Brain pericyte (primary cell): ENCODE measurements around the gene NAXD.
"Not testable (repeated sequence)": the region's sequence is repeated elsewhere in the genome, so short reads cannot be mapped to it uniquely, and the experiment has no call there.

Experiments
- DNase-seq: peaks from one replicate; pipeline ENCODE4 v3.0.0-alpha.2; 2012; ENCODE audit warnings: low read depth, low spot score

NAXD gene

GRCh38 chr13:110643768-110644421, 28.6 kb downstream of the NAXD start:
- DNase-seq, result no peak

- DNase-seq, result no peak
Measured at GRCh38 chr13:110644892-110645521, 29.7 kb downstream of the NAXD start.

- no peak for DNase-seq
Measured at GRCh38 chr13:110645750-110646149, 30.4 kb downstream of the NAXD start.

DNA sequence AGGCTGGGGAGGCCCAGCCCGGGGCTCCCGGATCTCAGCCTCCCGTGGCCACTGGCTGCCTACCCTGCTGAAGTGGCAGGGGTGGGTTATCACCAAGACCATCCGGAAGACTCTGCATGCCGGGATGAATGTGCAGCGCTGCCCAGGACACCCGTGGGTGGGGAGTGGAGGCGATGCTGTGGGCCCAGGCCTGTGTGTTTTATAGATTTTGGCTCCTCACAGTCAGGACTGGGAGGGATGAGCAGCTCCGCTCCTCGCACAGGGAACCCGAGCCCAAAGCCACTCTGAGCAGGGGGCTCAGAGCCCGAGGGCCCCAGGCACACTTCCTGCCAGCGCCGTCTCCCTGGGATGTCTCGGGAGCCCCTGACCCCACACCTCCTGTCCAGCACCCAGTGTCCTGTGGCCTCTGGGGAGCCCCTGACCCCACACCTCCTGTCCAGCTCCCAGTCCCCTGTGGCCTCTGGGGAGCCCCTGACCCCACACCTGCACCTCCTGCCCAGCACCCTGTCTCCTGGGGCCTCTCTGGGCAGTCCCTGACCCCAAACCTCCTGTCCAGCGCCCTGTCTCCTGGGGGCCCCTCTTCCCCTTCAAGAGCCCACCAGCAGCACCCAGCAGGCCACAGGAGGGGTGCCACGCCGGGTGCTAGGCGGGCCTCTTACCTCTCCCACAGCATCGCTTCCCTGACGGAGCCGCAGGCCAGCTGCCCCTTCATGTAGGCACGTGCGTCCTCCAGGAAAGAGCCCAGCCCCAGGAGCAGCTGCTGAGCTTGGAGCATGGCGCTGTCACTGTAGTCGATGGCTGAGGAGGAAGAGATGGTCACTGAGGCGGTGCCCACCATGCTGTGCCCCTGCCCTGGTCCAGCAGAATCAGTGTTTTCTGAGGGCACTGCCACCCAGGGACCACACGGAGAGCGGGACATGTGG, 31.4 kb downstream of the NAXD start:
- DNase-seq, result no peak

DNA sequence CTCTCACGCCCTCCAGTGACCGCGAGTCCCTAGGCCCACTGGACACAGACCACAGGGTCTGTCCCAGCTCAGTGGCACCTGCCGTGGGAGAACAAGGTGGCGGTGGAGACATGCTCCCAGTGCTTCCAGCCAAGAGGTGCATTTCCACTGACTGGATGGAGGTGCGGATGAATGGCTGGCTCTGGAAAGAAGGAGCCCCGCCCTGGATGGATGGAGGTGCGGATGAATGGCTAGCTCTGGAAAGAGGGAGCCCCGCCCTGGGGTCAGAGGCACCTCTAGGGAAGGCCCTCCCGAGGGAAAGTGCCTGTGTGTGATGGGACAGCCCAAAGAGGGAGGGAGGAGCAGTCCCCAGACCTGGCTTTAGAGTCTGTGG, 32.0 kb downstream of the NAXD start:
- no peak for DNase-seq

DNA sequence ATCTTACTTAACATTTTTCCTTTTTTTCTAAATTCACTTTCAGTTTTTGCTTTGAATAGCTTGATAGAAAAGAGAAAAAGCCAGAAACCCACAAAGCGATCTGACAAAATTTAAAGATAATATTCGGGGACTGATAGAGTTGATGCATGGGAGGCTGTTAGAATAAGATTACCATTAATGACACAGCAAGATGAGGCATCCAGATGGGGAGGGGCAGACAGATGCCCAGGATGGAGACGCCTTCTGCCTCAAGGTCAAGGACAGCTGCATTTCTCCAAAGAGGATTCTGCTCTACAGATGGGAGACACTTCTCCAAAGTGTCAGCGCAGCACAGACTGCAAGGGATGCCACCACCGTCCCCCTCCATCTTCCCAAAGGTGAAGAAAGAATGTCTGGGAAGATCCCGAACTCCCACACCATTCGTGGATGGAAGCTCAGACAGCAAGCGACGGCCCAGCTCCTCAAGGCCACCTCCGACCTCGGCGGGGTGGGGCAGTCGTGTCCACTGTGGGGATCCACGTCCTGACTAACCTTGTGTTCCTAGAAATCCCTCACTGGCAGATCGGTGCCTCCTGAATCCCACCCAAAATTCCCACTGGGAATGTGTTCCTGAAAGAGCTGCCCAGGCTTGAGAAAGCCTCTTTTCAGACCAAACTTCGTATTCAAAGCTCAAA, 32.9 kb downstream of the NAXD start:
- DNase-seq, result no peak

DNA sequence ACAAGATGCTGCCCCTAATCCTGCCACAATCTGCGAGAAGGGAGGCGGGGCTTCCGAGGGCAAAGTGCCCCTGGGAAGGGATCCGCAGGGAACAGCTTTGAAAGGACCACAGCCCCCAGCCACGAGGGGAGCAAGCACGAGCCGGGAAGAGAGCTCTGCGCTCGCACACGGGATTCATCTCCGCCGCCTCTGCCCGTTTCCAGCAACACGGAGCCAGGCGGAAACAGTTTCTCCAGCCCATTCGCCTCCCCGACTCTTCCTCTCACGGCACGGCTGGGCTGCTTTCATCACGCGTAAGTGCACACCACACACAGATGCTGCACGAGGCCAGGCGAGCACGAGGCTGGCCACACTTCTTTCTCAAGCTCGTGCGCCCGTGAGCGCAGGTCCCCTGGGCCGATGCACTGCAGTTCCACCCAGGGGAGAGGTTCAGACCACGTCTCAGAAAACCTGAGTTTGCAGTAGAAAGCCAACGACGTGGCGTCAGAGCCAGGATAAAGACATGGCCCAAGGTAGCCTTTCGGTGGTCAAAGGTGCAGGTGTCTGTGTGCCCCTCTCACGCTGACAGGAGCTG, 33.6 kb downstream of the NAXD start:
- DNase-seq, result no peak

DNA sequence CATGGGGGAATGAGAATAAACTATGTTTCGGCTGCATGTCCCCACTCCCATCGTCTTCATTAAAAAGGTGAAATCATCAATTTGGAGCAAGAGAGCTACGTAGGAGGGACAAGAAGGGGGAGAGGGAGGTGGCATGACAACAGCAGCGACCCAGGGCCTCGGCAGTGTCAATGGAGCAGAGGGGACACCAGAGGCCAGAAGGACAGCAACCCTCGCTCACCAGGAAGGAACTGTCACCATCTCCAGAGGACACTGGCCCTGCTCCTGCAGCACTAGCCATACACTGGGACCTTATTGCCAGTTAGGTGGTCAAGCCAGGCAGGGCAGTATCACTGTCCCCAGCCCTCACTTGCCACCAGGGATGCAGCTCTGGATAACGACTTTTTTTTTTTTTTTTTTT, 34.2 kb downstream of the NAXD start:
- no peak for DNase-seq

- DNase-seq, result no peak
Measured at GRCh38 chr13:110650436-110650835, 35.1 kb downstream of the NAXD start.

DNA sequence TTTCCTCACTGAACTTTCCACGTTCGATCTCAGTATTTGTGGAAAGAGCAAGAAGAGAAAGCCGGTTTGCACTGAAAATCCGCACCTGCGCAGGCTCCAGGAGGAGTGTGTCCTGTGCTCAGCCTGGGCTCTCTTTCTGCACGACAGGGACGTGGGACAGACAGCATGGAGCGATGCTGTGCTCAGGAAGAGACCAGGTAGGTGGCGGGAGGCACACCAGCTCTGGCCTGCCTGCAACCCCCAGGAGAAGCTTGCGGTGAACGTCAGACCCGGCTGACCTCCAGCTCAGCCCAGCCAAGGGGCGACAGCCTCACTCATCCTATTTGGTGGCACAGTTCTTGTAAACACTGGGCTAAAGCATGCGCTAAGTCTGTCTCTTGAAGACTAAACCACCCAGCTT, 35.9 kb downstream of the NAXD start:
- DNase-seq, result no peak

- no peak for DNase-seq
Measured at GRCh38 chr13:110651726-110652230, 36.4 kb downstream of the NAXD start.

DNA sequence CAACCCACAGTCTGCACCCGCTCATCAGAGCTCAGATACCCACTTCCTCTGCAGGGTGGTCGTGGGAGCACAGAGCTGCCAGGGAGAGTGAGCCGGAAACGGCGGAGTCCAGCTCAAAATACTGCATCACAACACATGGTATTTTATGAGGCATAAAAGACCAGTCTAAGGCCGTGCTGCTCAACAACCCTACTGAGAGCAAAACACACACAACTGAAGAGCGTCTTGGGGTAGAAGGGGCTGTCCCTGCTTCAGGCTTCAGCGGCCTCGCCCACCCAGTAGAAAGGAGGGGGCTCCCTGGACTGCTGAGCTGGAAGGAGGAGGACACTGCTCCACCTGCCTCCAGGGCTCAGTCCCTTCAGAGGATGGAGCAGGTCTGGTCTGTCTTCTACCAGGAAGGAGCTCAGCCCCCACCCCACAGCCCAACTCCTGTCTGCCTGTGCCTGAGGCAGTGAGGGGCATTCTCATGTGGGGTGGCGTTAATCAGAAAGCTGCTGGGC, 36.9 kb downstream of the NAXD start:
- DNase-seq, result no peak

DNA sequence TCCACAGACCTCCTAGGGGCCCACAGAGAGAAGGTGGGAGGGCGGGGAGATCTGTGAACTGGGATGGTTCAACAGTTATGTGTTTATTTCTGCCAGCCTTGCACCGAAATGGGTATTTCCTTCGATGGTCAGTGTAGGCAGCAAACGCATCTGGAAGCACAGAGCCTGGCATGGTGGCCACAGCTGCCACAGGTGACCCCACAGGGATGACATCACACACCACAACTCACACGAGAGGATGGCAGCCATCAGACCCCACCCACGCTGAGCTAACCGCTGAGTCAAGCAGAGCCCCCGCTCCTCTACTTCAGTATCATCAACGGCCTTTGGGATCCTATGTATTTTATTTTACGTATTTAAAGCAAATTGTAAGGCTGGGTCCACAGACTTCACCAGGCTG, 37.4 kb downstream of the NAXD start:
- no peak for DNase-seq

- no peak for DNase-seq
Measured at GRCh38 chr13:110653271-110653670, 37.9 kb downstream of the NAXD start.

GRCh38 chr13:110653851-110654250, 38.5 kb downstream of the NAXD start:
- no peak for DNase-seq

GRCh38 chr13:110657196-110657595, 41.9 kb downstream of the NAXD start:
- DNase-seq, result no peak

DNA sequence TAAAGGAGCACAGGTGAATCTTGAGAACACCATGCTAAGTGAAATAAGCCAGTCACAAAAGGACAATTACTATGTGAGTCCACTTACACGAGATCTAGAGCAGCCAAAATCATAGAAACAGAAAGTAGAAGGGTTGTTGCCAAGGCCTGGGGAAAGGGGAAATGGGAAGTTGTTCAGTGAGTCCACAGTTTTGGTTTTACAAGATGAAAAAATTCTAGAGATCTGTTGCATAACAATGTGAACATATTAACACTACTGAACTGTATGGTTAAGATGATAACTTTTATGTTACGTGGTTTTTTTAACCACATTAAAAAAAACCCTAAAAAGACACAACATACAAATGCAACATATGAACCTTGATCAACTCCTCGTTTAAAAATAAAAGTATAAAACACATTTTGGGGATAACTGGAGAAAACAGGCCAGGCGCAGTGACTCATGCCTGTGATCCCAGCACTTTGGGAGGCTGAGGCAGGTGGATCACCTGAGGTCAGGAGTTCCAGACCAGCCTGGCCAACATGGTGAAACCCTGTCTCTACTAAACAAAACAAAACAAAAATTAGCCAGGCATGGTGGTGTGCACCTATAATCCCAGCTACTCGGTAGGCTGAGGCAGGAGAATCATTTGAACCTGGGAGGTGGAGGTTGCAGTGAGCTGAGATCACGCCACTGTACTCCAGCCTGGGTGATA, 43.0 kb downstream of the NAXD start:
- DNase-seq, result not testable (repeated sequence)

DNA sequence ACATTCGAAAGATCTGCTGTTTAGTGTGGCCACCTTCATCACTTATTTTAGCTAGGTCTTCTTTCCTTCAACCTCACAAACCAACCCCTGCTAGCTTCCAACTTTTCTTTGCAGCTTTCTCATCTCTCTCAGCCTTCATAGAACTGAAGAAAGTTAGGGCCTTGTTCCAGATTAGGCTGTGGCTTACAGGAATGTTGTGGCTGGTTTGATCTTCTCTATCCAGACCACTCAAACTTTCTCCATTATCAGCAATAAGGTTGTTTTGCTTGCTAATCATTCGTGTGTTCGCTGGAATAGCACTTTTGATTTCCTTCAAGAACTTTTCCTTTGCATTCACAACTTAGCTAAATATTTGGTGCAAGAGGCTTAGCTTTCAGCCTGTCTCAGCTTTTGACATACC, 45.9 kb downstream of the NAXD start:
- no peak for DNase-seq

DNA sequence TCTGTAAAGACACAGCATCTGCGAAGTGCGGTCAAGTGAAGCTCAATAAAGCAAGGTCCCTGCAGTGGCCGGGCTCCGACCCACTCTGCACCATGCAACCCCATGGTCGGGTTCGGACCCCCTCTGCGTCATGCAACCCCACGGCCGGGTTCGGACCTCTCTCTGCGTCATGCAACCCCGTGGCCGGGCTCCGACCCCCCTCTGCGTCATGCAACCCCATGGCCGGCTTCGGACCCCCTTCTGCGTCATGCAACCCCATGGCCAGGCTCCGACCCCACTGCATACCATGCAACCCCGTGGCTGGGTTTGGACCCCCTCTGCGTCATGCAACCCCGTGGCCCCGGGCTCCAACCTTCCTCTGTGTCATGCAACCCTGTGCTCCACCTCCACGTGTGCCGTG, 46.7 kb downstream of the NAXD start:
- no peak for DNase-seq

DNA sequence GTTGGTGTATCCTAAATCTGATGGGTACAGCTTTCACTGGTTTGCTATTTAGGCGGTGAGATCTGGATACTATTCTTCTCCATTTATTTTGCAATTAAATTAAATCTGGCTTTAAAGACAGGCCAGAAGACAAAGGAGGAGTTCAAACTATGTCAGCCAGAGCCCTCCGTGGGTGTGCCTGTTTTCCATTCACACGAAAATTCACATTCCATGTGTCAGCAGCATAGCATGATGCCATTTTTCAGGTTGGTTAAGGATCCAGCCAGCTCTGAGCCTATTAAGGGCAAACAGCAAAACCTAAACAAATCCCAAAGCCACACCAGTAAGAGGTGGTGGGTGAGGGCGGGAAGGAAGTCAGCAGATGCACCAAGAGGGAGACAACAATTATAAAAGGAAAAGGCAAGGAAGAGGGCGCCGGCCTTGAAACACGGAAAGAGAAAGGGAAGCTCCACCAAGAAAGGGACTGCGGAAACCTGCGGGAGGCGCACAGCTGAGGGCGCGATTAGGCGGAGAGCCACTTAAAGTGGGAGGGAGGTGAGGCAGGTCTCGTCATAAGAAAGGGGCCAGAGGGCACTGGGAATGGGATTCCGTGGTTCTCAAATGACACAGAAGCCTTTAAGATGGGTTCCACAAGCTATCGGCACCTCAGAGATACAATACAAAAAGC, 47.6 kb downstream of the NAXD start:
- no peak for DNase-seq
